Measurements from ENCODE around the gene UBR4. TPM values are rescaled to one million over a fixed set of nuclear protein-coding genes. Genes with fewer than 3 reads are reported as not detected.

UBR4 gene
- polyA plus RNA-seq, 1 experiment, result 80.0 TPM

DNA sequence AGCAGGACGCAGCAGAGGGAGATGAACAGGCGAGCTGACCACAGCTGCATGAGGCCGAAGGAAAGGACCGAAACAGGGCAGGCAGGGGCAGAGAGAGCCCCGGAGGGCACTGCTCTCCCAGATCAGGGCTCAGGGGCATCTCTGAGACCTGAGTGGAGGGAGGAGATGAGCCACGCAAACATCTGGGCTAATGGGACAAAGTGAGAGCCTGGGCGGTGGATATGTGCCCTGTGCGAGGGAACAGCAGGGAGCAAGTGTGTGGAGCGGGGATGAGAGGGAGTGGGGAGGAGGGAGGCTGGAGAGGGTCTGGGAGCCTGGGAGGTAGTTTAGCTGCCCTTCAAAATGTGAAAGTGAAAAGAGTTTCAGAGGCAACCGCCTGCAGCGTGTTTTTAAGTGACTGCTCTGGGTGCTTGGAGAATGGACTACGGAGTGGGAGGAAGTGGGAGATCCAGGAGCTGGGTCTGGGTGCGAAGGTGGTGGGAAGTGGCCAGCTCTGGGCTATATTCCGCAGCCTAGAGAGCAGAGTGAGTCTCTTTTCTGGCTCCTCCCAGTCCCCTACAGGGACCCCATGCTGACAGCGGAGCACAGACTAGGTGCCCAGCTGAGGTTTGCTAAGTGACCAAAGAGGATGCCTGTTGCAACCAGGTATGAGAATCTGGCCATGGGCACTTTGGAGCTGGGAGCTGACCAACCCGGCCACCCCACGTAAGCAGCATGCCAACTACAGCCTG, 139.0 kb downstream of the UBR4 start:
- CTCF ChIA-PET, result interaction anchor here (1.1 to 5.6 kb wide), 4 partner anchors 9 to 163 kb away, joined by 3 to 30 read pairs (median 4); no protein-coding TSS in a partner anchor
- TF ChIP-seq, protein P1, sequence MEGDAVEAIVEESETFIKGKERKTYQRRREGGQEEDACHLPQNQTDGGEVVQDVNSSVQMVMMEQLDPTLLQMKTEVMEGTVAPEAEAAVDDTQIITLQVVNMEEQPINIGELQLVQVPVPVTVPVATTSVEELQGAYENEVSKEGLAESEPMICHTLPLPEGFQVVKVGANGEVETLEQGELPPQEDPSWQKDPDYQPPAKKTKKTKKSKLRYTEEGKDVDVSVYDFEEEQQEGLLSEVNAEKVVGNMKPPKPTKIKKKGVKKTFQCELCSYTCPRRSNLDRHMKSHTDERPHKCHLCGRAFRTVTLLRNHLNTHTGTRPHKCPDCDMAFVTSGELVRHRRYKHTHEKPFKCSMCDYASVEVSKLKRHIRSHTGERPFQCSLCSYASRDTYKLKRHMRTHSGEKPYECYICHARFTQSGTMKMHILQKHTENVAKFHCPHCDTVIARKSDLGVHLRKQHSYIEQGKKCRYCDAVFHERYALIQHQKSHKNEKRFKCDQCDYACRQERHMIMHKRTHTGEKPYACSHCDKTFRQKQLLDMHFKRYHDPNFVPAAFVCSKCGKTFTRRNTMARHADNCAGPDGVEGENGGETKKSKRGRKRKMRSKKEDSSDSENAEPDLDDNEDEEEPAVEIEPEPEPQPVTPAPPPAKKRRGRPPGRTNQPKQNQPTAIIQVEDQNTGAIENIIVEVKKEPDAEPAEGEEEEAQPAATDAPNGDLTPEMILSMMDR (IDR thresholded peaks at IDR 0.05; ENCODE audit: insufficient read depth, low read depth, low read length), result no peak
- POLR2A ChIA-PET, result interaction anchor here (0.6 kb wide), 1 partner anchor 60 kb away, joined by 3 read pairs; no protein-coding TSS in a partner anchor
- Histone ChIP-seq H3K27me3 (ENCODE audit: control insufficient read depth, insufficient read depth, low read length) (no peaks in the 10 kb centered on the region), H3K36me3 (ENCODE audit: control insufficient read depth, insufficient read depth, low read length) (peaks cover 28% of the 10 kb centered on the region), H3K4me3 (ENCODE audit: low read depth, low read length) (no peak overlapping the region)
- DNase-seq (ENCODE audit: low read depth), result no peak

DNA sequence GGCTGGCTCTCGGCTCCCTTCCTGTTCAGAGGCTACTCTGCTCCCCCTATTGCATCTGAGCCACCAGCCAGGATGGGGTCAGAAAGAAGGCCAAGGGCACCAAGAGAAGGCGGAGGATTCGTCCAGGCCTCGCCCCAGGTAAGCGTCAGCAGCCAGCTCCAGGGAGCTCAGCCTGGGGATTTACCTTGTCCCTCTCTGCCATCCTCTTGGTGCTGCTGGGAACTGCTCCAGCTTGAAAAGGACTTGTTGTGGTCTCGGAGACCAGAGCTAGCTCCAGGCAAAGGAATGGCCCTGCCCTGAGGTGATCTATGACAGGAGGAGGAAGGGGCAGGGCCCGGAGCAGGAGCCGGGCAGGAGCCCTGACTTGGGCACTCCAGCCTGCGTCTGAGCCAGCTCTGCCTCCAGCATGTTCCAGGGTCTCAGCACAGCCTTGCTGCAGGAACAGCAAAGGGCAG, 139.8 kb downstream of the UBR4 start:
- no peaks in the 10 kb centered on the region for H3K27me3 ChIP-seq (ENCODE audit: control insufficient read depth, insufficient read depth, low read length)
- TF ChIP-seq, protein P1 (IDR thresholded peaks at IDR 0.05; ENCODE audit: insufficient read depth, low read depth, low read length), result no peak
- H3K36me3 ChIP-seq (ENCODE audit: control insufficient read depth, insufficient read depth, low read length), result peaks cover 23% of the 10 kb centered on the region
- POLR2A ChIA-PET, result interaction anchor here (0.6 kb wide), 1 partner anchor 59 kb away, joined by 3 read pairs; no protein-coding TSS in a partner anchor
- CTCF ChIA-PET, result interaction anchor here (1.1 to 5.6 kb wide), 4 partner anchors 10 to 162 kb away, joined by 3 to 30 read pairs (median 4); no protein-coding TSS in a partner anchor
- no peak for DNase-seq (ENCODE audit: low read depth)
- H3K4me3 ChIP-seq (ENCODE audit: low read depth, low read length), result no peak overlapping the region

DNA sequence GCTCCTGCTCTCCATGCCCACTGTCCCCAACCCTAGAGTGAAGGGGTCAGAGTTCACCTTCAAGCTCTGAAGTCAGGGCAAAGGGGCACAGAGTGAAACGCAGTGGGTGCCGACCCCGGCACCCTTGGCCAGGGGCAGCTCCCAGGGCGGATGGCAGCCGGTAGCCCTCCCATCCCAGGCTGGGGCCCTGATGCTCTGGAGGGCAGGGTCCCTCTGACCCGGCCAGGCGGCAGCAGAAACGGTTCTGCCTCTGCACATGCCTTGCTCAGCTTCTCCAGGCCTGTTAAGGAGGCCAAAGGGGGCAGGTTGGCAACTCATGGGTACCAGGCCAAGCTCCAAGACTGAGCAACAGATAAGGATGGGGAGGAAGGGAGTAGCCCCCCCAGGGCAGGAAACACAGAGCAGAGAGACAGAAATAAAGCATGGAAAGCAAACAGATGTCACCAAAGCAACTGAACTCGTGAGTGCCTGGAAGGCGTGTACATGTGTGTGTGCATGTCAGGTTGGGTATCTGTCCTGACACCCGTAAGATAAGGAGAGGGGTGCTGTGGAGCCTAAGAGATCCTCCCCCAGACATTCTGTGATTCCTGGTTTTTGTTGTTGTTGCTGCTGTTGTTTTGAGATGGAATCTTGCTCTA, 141.3 kb downstream of the UBR4 start:
- TF ChIP-seq, protein P1 (IDR thresholded peaks at IDR 0.05; ENCODE audit: insufficient read depth, low read depth, low read length), result no peak
- H3K27me3 ChIP-seq (ENCODE audit: control insufficient read depth, insufficient read depth, low read length), result no peaks in the 10 kb centered on the region
- H3K36me3 ChIP-seq (ENCODE audit: control insufficient read depth, insufficient read depth, low read length), result peaks cover 10% of the 10 kb centered on the region
- ChIA-PET POLR2A (no interaction called here), CTCF (interaction anchor here (0.7 to 1.6 kb wide), 2 partner anchors 9 to 156 kb away, joined by 3 to 4 read pairs; no protein-coding TSS in a partner anchor)
- no peak for DNase-seq (ENCODE audit: low read depth)
- H3K4me3 ChIP-seq (ENCODE audit: low read depth, low read length), result no peak overlapping the region

DNA sequence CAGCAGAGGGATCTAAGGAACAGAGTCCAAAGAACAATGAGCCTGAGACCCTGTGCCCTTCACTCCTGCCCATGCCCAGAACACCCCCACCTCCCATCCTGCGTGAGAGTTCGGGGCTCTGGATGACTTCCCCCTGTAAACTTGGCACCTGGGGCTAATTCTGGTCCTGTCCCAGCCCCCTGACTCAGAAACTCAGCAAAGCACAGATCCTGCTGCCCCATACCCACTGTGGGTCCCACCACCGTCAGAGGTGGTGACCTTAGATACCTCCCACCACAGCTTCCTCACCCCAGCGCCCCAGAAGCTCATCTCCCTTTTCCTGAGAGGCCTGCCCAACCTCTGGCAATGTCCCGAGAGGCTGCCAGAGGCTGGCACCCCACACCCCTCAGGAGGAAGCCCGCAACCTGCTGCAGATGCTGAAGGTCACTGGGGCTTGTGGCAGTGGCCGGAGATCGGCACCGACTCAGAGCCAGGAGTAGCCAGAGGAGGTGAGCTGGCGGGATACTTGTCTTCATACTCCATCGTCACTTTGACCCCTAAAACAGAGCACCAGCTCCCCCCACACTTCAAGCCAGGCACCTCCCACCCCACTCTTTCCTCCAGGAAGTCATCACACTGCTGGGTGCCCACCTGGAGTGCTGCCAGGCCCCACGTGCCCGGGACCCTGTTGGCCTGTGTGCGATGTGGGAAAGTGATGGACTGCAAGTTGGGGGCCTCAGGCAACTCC, 142.0 kb downstream of the UBR4 start:
- DNase-seq (ENCODE audit: low read depth), result no peak
- POLR2A ChIA-PET, result no interaction called here
- CTCF ChIA-PET, result interaction anchor here (0.7 to 1.6 kb wide), 3 partner anchors 9 to 155 kb away, joined by 3 to 4 read pairs (median 3); no protein-coding TSS in a partner anchor
- no peaks in the 10 kb centered on the region for H3K27me3 ChIP-seq (ENCODE audit: control insufficient read depth, insufficient read depth, low read length)
- TF ChIP-seq, protein P1 (IDR thresholded peaks at IDR 0.05; ENCODE audit: insufficient read depth, low read depth, low read length), result no peak
- peaks cover 4% of the 10 kb centered on the region; the same call in 1 of the 2 replicates for H3K36me3 ChIP-seq (ENCODE audit: control insufficient read depth, insufficient read depth, low read length)
- no peak overlapping the region for H3K4me3 ChIP-seq (ENCODE audit: low read depth, low read length)

Measured in BJ (cell line).